Activated T-helper 1 cell treated with anti-CD3 and anti-CD28 coated beads, Interleukin-12 subunit alpha, Interleukin-12 subunit beta, Interleukin-2, Interleukin-4 antibody, amounts not matched to agents 30 ng/mL and 10 ng/mL and 1 ng/mL, durations not matched to agents 14 hours and 24 hours and 36 hours (primary cell): Measurements from ENCODE around the gene MAPKAPK2. TPM values are rescaled to one million over a fixed set of nuclear protein-coding genes. Genes with fewer than 3 reads are reported as not detected.
"Not testable (repeated sequence)": the region's sequence is repeated elsewhere in the genome, so short reads cannot be mapped to it uniquely, and the experiment has no call there.

Experiments used
- DNase-seq: peaks from one replicate; pipeline ENCODE4 v3.0.0; 2021; ENCODE audit warnings: low spot score
- H3K27ac Mint-ChIP-seq: one replicate; pipeline ENCODE4 v1.8.0; 2021; ENCODE audit warnings: mild to moderate bottlenecking, mixed read lengths
- H3K27me3 Mint-ChIP-seq: one replicate; pipeline ENCODE4 v1.8.0; 2022; ENCODE audit warnings: mild to moderate bottlenecking, moderate library complexity, mixed read lengths; ENCODE audit not compliant: insufficient read depth
- H3K36me3 Mint-ChIP-seq: one replicate; pipeline ENCODE4 v1.8.0; 2021; ENCODE audit warnings: low read depth, mixed read lengths
- H3K4me1 Mint-ChIP-seq: one replicate; pipeline ENCODE4 v1.8.0; 2021; ENCODE audit warnings: low read depth, mixed read lengths
- H3K4me3 Mint-ChIP-seq: one replicate; pipeline ENCODE4 v1.8.0; 2021; ENCODE audit warnings: mild to moderate bottlenecking, moderate library complexity, mixed read lengths
- H3K9me3 Mint-ChIP-seq: one replicate; pipeline ENCODE4 v1.8.0; 2021; ENCODE audit warnings: mixed read lengths
- intact Hi-C: fragments of 100-400 bp; cut with micrococcal nuclease; formaldehyde crosslinking; loops from one replicate; pipeline ENCODE4 v1.15.1; 2024
- total RNA-seq: library from RNA; stranded (reverse); gene quantifications from 2 replicates; pipeline ENCODE4 v1.2.3, GENCODE V29; 2022

MAPKAPK2 gene
- total RNA-seq, result 117 and 120 TPM in 2 replicates

DNA sequence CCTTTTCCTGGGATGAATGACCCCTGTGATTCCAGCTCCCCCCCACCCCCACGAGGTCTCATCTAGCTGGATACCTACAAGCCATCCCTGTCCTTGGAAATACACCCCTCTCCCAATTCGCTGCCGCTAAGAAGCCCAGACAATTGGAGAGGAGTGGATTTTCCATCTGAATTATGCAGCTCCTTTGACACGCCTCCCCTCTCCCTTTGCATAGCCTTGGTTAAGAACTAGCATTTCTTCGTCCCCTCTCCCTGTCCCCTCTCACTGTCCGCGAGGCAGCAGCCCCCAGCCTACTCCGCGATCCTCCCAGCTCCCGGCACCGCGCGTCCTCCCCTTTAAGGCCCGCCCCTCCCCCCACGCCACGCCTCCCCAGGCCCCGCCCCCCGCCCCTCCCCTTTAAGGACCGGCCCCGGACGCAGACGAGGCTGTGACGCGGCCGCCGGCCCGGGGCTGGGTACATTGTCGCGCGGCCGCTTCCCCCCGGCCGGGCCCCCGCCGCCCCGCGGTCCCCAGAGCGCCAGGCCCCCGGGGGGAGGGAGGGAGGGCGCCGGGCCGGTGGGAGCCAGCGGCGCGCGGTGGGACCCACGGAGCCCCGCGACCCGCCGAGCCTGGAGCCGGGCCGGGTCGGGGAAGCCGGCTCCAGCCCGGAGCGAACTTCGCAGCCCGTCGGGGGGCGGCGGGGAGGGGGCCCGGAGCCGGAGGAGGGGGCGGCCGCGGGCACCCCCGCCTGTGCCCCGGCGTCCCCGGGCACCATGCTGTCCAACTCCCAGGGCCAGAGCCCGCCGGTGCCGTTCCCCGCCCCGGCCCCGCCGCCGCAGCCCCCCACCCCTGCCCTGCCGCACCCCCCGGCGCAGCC, at the start of gene MAPKAPK2:
MAPKAPK2 (plus strand) TSS at position 428 of the 856 bp plus-strand sequence; CDS start at position 753, 325 bp downstream.
- Mint-ChIP-seq H3K4me3 (peak within 1 kb of the TSS; percentile 98), H3K4me1 (peaks cover 72% of the 10 kb centered on the region), H3K27ac (peak within 1 kb of the TSS; percentile 96), H3K27me3 (peaks cover 7% of the 10 kb centered on the region), H3K9me3 (no peaks in the 10 kb centered on the region), H3K36me3 (peaks cover 9% of the 10 kb centered on the region)
- intact Hi-C loops, result loop anchor here (1.0 to 5.0 kb wide), 6 partner anchors 20 to 638 kb away; partner anchors contain the start of genes CD55 and EIF2D
- DNase-seq, result peak; percentile 69

DNA sequence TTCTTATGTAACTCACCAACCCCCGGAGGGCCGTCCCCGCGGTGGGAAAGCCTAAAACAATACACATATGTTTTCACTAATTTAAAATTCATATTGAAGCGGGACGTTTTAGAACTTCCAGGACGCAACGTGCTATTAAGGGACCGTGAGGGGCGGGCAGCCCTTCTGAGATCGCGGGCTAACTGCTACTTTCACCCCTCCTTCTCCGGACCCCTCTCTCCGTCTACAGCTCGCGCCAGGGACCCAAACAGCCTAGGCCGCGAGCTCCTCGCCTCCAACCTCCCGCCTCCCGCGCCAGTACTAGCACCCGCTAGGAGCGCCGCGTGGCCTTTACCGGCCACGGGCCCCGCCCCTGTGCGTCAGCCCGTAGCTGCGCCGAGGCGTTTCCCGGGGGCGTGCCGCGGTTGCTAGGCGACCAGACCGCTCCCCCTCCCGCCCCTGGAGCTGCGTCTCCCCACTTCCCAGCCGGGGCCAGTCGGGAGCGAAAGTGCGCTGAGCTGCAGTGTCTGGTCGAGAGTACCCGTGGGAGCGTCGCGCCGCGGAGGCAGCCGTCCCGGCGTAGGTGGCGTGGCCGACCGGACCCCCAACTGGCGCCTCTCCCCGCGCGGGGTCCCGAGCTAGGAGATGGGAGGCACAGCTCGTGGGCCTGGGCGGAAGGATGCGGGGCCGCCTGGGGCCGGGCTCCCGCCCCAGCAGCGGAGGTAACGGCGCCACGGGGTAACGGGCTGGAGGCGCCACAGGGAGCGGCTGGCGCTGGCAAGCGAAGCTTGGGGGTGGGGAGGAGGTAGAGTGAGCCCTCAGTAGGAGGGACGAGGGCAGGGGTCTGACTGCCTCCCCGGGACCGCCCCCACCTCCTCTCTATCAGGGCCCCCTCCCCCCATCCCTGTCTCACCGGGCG, 49.4 kb upstream of the MAPKAPK2 start, which contains the start of gene DYRK3:
DYRK3 (plus strand) TSS at position 457 of the 898 bp plus-strand sequence; CDS start at position 625, 168 bp downstream.
- Mint-ChIP-seq H3K4me1 (peaks cover 38% of the 10 kb centered on the region), H3K27me3 (peaks cover 7% of the 10 kb centered on the region), H3K27ac (peak within 1 kb of the TSS; percentile 95), H3K36me3 (peaks cover 10% of the 10 kb centered on the region), H3K4me3 (peak within 1 kb of the TSS; percentile 89), H3K9me3 (no peaks in the 10 kb centered on the region)
- intact Hi-C loops, result loop anchor here (1.0 to 10.0 kb wide), 7 partner anchors 23 to 419 kb away; partner anchors contain the start of genes EIF2D, PFKFB2 and YOD1
- peak; percentile 95 for DNase-seq

GRCh38 chr1:206635978-206636345, 48.7 kb upstream of the MAPKAPK2 start:
- Mint-ChIP-seq H3K27me3 (peaks cover 7% of the 10 kb centered on the region), H3K4me3 (peak overlapping the region; percentile 89), H3K9me3 (no peaks in the 10 kb centered on the region), H3K27ac (peak overlapping the region; percentile 41), H3K4me1 (peaks cover 38% of the 10 kb centered on the region), H3K36me3 (peaks cover 10% of the 10 kb centered on the region)
- intact Hi-C loops, result loop anchor here (1.0 to 10.0 kb wide), 7 partner anchors 24 to 419 kb away; partner anchors contain the start of genes EIF2D, PFKFB2 and YOD1
- no peak for DNase-seq

GRCh38 chr1:206636671-206637070, 48.0 kb upstream of the MAPKAPK2 start:
- Mint-ChIP-seq H3K27me3 (peaks cover 7% of the 10 kb centered on the region), H3K27ac (no peak overlapping the region), H3K9me3 (no peaks in the 10 kb centered on the region), H3K36me3 (peaks cover 10% of the 10 kb centered on the region), H3K4me3 (peak overlapping the region; percentile 89), H3K4me1 (peaks cover 38% of the 10 kb centered on the region)
- intact Hi-C loops, result loop anchor here (1.0 to 10.0 kb wide), 2 partner anchors 16 to 418 kb away; partner anchors contain the start of genes PFKFB2 and YOD1
- no peak for DNase-seq

- Mint-ChIP-seq H3K27me3 (peaks cover under 1% of the 10 kb centered on the region), H3K27ac (peak overlapping the region; percentile 15), H3K9me3 (no peaks in the 10 kb centered on the region), H3K4me3 (peak overlapping the region; percentile 89), H3K36me3 (peaks cover 14% of the 10 kb centered on the region), H3K4me1 (peaks cover 38% of the 10 kb centered on the region)
- intact Hi-C loops, result loop anchor here (1.0 to 10.0 kb wide), 2 partner anchors 15 to 417 kb away; partner anchors contain the start of genes PFKFB2 and YOD1
- DNase-seq, result no peak
These were observed 47.1 kb upstream of the MAPKAPK2 start for GRCh38 chr1:206637605-206638004.

- H3K27me3 Mint-ChIP-seq, H3K27ac Mint-ChIP-seq, H3K9me3 Mint-ChIP-seq, intact Hi-C loops, H3K4me3 Mint-ChIP-seq, DNase-seq: not testable (repeated sequence)
- peaks cover 20% of the 10 kb centered on the region for H3K36me3 Mint-ChIP-seq
- H3K4me1 Mint-ChIP-seq, result peaks cover 17% of the 10 kb centered on the region
These were observed 42.6 kb upstream of the MAPKAPK2 start for GRCh38 chr1:206642074-206642473.

DNA sequence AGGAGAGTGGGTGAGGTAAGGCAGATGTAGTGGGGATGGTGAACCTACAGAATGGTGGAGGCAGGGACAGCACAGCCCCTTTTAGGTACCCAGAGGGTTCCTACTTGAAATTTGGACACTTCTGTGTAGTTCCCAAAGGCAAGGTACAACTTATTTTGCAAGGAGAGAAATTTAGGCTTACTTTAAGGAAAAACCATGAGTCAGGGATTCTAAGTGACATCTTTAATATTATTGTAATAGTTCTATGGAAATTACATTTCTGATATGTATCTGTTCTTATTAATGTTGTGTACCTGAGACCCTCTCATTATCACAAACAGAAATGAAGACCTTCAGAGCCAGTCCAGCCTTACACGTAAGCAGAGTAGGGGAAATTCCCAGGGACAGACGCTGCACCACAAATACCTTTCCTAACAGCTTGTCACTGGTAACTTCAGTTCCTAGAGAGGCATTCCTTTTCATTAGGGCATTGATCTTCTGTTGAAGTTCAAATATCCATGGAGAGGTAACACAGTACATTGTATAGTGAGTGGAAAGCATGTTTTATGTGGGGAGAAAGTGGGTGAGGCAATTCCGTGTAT, 41.5 kb upstream of the MAPKAPK2 start:
- DNase-seq, result no peak
- Mint-ChIP-seq H3K4me1 (peaks cover 9% of the 10 kb centered on the region), H3K27me3 (no peaks in the 10 kb centered on the region), H3K36me3 (peaks cover 21% of the 10 kb centered on the region), H3K4me3 (no peak overlapping the region), H3K9me3 (no peaks in the 10 kb centered on the region), H3K27ac (no peak overlapping the region)
- intact Hi-C loops, result no loop called here

DNA sequence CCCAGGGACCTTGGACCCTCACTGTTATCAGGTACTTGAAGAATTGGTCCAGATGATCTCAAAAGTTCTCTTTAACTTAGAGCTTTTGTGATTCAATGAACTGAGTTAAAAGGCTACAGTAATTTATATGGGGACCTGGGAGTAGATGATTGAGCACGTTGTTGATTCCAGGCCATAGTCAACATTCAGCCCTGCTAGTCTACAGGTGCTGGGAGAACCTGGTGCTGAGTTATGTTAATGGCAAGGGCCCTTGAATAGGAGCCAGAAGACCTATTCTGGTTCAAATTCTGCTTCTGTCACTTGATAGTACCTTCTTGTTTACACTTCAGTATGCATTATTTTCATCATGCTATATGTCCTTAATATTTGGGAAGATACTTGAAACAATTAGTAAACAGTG, 38.2 kb upstream of the MAPKAPK2 start:
- H3K27me3 Mint-ChIP-seq, result no peaks in the 10 kb centered on the region
- no peak overlapping the region for H3K4me3 Mint-ChIP-seq
- no peak for DNase-seq
- H3K36me3 Mint-ChIP-seq, result peaks cover 34% of the 10 kb centered on the region
- no peaks in the 10 kb centered on the region for H3K9me3 Mint-ChIP-seq
- peaks cover 9% of the 10 kb centered on the region for H3K4me1 Mint-ChIP-seq
- intact Hi-C loops, result no loop called here
- no peak overlapping the region for H3K27ac Mint-ChIP-seq

GRCh38 chr1:206647224-206647623, 37.5 kb upstream of the MAPKAPK2 start:
- Mint-ChIP-seq H3K36me3 (peaks cover 39% of the 10 kb centered on the region), H3K27ac (no peak overlapping the region), H3K27me3 (no peaks in the 10 kb centered on the region), H3K4me1 (peaks cover 9% of the 10 kb centered on the region), H3K4me3 (no peak overlapping the region), H3K9me3 (no peaks in the 10 kb centered on the region)
- intact Hi-C loops, result no loop called here
- DNase-seq, result no peak

- H3K9me3 Mint-ChIP-seq, result no peaks in the 10 kb centered on the region
- H3K27ac Mint-ChIP-seq, result no peak overlapping the region
- intact Hi-C loops, result no loop called here
- no peak overlapping the region for H3K4me3 Mint-ChIP-seq
- no peak for DNase-seq
- H3K36me3 Mint-ChIP-seq, result peaks cover 39% of the 10 kb centered on the region
- no peaks in the 10 kb centered on the region for H3K27me3 Mint-ChIP-seq
- peaks cover 4% of the 10 kb centered on the region for H3K4me1 Mint-ChIP-seq
These were observed 35.3 kb upstream of the MAPKAPK2 start for GRCh38 chr1:206649261-206649921.

- Mint-ChIP-seq H3K9me3 (no peaks in the 10 kb centered on the region), H3K27me3 (no peaks in the 10 kb centered on the region), H3K4me1 (peaks cover 4% of the 10 kb centered on the region), H3K27ac (no peak overlapping the region), H3K36me3 (peaks cover 39% of the 10 kb centered on the region), H3K4me3 (no peak overlapping the region)
- DNase-seq, result no peak
- intact Hi-C loops, result no loop called here
These were observed 33.7 kb upstream of the MAPKAPK2 start for GRCh38 chr1:206651014-206651413.
